Activated CD4-positive, CD25-positive, alpha-beta regulatory T cell treated with anti-CD3 and anti-CD28 coated beads, Interleukin-2, amount 50 U/mL, for 16 hours (primary cell): Measurements from ENCODE around the gene RPTOR.
A peak's percentile ranks its signal among the peaks of the same experiment; 100 is the strongest.
"Not testable (repeated sequence)": the region's sequence is repeated elsewhere in the genome, so short reads cannot be mapped to it uniquely, and the experiment has no call there.

ENCODE experiments used
- DNase-seq: peaks from one replicate; pipeline ENCODE4 v3.0.0-alpha.2; 2020; ENCODE audit warnings: low read depth, low spot score

Gene RPTOR

GRCh38 chr17:80795754-80796153 lies 251.1 kb downstream of the RPTOR start:
- DNase-seq: no peak

DNA sequence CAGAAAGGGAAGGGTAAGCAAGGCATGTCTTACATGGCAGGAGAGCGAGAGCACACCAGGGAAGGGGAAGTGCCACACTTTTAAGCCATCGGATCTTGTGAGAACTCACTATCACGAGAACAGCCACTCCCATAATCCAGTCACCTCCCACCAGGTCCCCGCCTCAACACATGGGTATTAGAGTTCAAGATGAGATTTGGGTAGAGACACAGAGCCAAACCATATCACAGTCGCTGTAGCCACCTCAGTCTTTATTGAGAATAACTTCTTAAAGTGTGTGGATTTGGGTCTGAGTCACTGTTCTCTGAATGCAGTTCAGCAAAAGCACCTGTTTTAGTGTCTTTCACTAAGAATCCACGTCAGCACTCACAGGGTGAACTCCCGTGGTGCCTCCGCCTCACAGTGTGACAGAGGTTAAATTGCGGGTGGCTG lies 251.8 kb downstream of the RPTOR start:
- no peak for DNase-seq

- not testable (repeated sequence) for DNase-seq
Measured at GRCh38 chr17:80797222-80797621, 252.6 kb downstream of the RPTOR start.

GRCh38 chr17:80797741-80798594 lies 253.3 kb downstream of the RPTOR start:
- DNase-seq: no peak

GRCh38 chr17:80798595-80799537 lies 254.2 kb downstream of the RPTOR start:
- DNase-seq: no peak

DNA sequence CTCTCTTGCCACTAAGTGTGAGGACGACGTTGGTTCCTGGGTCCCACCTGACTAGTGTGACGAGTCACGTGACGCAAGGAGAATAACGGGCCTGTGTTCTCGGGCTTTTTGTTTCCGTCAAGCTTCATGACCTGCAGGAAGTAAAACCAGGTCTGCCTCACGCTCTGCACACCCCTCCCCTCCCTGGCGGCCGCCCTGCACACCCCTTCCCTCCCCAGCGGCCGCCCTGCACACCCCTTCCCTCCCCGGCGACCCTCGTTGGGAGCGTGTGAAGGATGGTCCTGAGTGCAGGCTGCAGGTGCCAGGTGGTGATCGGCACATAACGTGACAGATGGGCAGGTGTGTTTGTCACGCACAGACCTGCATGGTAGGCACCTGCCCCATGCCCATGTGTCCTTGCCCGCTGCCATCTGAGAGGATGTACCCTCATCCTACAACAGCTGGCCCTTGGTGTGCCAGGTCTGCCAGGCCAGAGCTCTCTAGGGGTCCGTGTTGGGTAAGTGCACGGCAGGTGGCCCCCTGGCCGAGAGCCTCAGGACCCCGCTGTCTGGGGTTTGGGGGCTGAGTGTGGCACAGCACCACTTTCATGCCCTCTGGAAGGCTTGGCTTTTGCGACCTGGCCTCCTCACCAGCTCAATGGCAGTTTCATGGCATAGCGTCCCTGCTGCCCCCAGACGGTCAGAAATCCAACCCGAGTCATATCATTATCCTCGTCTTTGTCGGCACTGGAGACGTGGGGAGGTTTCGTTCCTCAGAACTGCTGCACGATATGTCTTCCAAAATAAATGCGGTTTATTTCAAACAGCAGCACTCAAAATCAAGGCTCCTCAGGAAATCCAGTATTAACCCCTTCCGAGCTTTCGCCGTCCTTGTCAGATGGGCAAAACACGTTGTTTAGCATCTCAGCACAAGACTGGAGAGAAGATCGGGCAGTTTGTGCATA lies 255.2 kb downstream of the RPTOR start:
- DNase-seq: no peak

DNA sequence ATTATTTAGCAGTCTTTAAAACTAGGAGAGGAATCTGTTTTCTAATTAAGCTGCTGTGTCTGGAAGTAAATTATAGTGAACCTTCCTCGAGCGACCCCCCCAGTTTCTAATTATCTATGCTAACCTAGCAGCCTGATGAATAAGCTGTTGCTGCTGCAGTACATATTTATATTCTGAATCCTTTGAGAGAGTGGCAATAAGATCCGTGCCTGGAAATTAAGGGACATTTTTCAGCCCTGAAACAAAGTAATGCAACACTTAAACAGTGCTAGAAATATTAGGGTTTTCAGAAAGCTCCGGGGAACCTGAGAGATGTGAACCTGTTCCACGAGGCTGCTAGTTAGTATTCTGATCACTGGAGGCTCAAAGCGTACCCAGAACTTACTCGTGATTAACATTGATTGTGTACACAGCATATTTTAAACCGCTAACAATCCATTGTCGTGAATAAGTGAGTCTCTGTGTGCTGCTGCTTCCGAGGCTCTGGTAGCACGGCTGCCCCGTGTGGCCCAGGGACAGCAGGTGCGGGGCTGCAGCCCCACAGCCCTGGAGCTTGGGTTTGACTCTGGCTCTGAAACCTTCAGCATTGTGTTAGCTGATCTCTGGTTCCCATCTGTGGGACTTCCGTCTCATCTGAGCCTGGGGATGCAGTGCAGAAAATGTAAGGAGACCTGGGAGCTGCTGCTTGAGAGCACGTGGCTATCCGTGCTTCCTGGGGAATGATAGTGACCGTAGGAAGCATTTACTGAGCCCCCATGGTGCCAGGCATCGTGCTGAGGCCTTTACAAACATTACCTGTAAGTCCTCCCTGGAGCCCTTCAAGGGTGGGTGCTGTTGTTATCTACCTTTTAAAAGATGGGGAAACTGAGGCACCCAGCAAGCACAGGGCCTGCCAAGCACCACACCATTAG lies 256.1 kb downstream of the RPTOR start:
- DNase-seq: no peak

DNA sequence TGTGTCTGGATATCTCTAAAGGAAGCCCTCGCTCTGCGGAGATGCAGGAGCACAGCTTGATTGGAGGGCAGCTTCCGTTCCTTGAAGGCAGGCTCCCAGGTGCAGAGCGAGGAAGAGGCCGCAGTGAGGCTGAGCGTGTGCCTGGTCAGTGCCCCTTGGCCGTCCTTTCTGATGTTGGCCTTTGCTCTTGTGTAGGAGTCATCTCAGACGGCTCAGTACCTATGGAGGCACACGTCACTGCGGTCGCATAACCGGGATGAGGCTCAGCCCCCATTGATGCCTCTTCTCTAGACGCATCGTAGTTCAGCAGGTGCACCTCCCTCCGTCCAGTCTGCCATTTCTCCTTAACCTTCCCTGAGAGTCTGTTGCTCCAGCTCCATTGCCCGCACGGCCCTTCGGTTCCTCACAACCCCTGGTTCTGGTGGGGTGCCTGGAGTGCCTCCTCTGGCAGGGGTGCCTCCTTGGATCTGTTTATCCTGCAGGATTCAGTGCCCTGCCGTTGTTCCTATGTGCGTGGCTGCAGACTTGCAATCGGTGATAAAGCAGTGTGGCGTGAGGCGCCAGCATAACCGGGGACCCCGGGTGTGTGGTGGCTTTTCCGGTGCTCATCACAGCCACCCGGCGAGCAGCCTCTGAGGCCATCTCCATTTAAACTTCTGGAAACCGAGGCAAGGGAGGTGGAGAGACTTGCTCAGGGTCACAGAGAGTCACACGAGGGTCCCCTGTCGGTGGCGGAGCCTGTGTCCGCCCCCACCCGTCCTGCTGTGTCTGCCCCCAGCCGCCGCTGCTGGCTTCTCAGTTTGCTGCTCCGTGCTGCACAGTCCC lies 258.2 kb downstream of the RPTOR start:
- no peak for DNase-seq

- no peak for DNase-seq
Measured at GRCh38 chr17:80803451-80804428, 259.1 kb downstream of the RPTOR start.

DNA sequence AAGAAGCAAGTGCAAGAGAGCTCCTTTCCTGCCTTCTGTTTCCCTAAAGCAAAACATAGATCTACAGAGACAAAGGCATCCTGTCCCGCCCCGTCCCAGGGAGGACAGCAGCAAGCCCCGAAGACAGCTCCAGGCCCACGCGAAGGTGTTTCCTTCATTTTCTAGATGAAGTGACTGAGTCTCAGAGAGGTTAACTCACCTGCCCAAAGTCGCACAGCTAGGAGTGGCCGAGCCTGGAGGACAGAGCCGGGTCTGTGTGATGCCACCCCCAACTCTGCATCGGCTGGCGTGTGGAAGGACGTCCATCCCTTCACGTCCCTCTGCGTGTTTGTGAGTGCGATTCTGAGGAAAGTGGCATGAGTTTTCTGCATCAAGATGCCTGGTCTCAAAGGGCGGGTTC lies 259.8 kb downstream of the RPTOR start:
- no peak for DNase-seq

- DNase-seq: no peak
Measured at GRCh38 chr17:80805032-80805751, 260.6 kb downstream of the RPTOR start.

DNA sequence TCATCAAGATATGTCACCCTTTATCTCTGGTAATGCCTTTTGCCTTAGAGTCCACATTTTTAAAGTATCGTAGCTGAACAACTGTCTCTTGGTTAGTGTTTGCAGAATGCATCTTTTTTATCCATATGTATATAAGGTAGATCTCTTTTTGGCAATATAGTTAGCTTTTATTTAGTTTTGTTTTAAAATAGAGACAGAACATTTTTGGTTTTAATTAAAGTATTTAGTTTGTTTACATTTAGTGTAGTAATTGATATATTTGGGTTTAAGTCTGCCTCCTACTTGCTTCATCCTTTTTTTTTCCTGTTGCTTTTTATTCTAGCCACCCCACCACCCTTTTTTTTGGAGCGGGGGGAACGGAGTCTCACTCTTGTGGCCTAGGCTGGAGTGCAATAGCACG lies 262.4 kb downstream of the RPTOR start:
- DNase-seq: no peak

GRCh38 chr17:80807882-80808281 lies 263.2 kb downstream of the RPTOR start:
- no peak for DNase-seq

DNA sequence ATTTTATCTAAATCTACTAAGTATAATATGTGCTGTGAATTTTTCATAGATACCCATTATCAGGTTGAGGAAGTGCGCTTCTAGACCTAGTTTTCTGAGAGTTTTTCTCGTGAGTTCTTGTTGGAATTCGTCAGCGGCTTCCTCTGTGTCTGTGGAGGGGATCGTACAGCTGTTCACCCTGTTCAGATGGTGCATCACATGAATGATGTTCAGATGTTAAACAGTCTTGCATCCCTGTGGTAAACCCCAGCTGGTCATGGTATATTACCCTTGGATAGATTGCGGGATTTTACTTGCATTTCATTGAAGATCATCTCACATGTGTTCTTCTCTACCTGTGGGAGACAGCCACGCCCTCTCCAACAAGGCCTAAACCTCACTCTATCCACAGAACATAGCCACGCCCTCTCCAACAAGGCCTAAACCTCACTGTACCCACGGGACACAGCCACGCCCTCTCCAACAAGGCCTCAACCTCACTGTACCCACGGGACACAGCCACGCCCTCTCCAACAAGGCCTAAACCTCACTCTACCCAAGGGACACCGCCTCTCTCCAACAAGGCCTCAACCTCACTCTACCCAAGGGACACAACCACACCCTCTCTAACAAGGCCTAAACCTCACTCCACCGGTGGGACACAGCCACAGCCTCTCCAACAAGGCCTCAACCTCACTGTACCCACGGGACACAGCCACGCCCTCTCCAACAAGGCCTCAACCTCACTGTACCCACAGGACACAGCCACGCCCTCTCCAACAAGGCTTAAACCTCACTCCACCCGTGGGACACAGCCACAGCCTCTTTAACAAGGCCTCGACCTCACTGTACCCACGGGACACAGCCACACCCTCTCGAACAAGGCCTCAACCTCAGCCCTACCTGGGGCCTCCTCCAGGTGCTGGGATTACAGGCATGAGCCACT lies 266.8 kb downstream of the RPTOR start:
- no peak for DNase-seq

DNA sequence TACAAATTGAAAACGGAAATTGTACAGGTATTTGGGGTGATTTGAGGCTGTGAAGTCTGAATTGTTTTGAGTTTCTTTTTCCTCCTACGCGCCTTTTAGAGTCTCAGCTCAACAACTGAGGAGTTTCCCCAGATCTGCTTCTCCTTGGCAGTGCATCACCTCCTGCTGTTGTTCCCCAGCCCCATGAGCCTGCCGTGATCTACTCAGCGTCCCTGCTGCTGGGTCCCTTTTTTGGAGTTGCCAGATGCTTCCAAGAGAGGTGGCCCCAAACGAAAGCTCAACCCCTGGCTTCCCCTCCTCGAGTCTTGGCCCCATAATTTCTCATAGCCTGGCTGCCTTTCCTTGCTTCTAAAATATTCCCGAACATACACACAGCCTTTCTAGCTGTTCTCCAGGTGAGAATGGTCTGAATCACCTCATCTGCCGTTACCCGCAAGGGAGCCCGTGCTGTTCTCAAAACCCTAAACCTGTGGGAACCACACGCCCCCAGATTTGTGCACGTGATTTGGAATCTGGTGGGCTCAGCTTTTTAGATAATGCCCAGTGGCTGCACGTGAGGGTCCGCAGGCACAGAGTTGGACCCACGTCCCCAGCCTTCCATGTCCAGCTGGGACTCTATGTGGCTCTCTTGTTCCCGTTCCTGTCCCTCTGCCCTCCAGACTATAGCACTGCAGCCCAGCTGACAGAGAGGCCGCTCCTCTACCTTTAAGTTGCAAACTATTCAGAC lies 267.9 kb downstream of the RPTOR start:
- peak; percentile 12 for DNase-seq

DNA sequence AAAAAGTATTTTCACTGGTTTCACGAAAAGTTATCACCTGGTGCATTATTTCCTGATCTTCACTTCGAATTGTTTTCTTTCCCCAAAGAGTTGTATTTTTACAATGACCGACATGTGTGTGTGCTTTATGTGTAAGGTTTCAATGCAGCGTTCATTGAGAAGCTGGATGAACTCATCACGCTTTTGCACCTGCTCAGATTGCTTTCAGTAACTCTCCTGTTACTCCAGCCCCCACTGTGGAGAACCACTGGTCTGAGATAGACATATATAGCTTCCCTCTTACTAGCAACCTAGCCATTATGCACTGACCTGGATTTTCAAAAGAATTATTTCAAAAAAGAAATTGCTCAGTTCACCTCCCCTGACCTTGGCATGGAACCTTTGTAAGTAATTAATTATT lies 268.7 kb downstream of the RPTOR start:
- no peak for DNase-seq
